KOPT-K1 (cell line): Measurements from ENCODE around the gene RPS6KA1.

Source experiments
- H3K27ac ChIP-seq: fragments of 200-600 bp; sonication (generic); 2 replicates; pipeline ENCODE4 v1.5.1; 2016; ENCODE audit warnings: antibody characterized with exemption, mild to moderate bottlenecking, low read depth, low read length; ENCODE audit not compliant: poor library complexity, severe bottlenecking
- H3K36me3 ChIP-seq: fragments of 200-600 bp; sonication (generic); 2 replicates; pipeline ENCODE4 v1.5.1; 2017; ENCODE audit warnings: antibody characterized with exemption, mild to moderate bottlenecking, low read length, moderate library complexity; ENCODE audit not compliant: insufficient read depth
- H3K9me3 ChIP-seq: fragments of 200-600 bp; sonication (generic); 2 replicates; pipeline ENCODE4 v1.5.1; 2017; ENCODE audit warnings: antibody characterized with exemption, low read length, mild to moderate bottlenecking; ENCODE audit not compliant: insufficient read depth, poor library complexity, severe bottlenecking

RPS6KA1 gene

GRCh38 chr1:26618561-26618960, 89.0 kb downstream of the RPS6KA1 start:
- no peaks in the 10 kb centered on the region for H3K9me3 ChIP-seq
- no peaks in the 10 kb centered on the region for H3K36me3 ChIP-seq
- H3K27ac ChIP-seq, result peak overlapping the region; percentile 95
